GM12875 (cell line): ENCODE results near the gene DNAJC4.

ENCODE experiments used
- H3K4me3 ChIP-seq: one replicate; pipeline ENCODE4 v1.5.1; 2011; ENCODE audit warnings: low read depth, low read length, control low read depth
- TF ChIP-seq, protein P1 (sequence below): IDR thresholded peaks from 2 replicates; pipeline ENCODE4 v1.5.1; 2011; ENCODE audit warnings: low read depth, mild to moderate bottlenecking, control low read depth, inconsistent platforms, low read length, moderate library complexity, borderline replicate concordance; ENCODE audit not compliant: insufficient read depth

DNAJC4 gene

GRCh38 chr11:64231546-64231945 lies 1.2 kb downstream of the DNAJC4 start:
- TF ChIP-seq, protein P1, sequence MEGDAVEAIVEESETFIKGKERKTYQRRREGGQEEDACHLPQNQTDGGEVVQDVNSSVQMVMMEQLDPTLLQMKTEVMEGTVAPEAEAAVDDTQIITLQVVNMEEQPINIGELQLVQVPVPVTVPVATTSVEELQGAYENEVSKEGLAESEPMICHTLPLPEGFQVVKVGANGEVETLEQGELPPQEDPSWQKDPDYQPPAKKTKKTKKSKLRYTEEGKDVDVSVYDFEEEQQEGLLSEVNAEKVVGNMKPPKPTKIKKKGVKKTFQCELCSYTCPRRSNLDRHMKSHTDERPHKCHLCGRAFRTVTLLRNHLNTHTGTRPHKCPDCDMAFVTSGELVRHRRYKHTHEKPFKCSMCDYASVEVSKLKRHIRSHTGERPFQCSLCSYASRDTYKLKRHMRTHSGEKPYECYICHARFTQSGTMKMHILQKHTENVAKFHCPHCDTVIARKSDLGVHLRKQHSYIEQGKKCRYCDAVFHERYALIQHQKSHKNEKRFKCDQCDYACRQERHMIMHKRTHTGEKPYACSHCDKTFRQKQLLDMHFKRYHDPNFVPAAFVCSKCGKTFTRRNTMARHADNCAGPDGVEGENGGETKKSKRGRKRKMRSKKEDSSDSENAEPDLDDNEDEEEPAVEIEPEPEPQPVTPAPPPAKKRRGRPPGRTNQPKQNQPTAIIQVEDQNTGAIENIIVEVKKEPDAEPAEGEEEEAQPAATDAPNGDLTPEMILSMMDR, result no peak
- H3K4me3 ChIP-seq, result no peak overlapping the region

DNA sequence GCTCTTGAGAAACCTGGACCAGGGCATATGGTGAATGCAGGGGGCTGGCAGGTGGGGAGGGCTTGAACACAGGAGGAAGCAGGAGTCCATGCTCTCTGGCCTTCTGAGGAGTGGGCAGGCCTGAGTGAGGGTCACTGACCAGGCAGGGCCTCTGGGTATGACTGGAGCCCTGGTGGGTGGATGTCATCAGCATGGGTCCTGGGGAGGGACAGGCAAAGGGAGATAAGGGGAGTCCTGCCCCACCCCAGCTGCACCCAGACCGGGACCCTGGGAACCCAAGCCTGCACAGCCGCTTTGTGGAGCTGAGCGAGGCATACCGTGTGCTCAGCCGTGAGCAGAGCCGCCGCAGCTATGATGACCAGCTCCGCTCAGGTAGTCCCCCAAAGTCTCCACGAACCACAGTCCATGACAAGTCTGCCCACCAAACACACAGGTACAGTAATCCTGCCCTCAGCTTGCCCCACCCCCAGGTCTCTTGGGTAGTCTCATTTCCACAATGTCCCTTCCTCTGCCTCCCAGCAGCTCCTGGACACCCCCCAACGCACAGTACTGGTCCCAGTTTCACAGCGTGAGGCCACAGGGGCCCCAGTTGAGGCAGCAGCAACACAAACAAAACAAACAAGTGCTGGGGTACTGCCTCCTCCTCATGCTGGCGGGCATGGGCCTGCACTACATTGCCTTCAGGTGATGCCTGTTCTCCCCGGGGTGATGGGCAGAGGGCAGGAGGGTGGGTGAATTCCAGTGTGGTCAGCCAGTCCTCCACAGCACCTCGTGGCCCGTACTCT lies 2.0 kb downstream of the DNAJC4 start:
- H3K4me3 ChIP-seq, result no peak overlapping the region
- TF ChIP-seq, protein P1, result no peak

- TF ChIP-seq, protein P1, result no peak
- H3K4me3 ChIP-seq, result no peak overlapping the region
These were observed 2.6 kb downstream of the DNAJC4 start for GRCh38 chr11:64232967-64233315.

GRCh38 chr11:64233913-64234586 lies 3.7 kb downstream of the DNAJC4 start, which contains the start of gene VEGFB:
TSS of gene VEGFB (plus strand) at chr11:64234584. CDS start at chr11:64234834, 250 bp downstream.
- H3K4me3 ChIP-seq, result peak within 1 kb of the TSS; percentile 65
- TF ChIP-seq, protein P1, result no peak

DNA sequence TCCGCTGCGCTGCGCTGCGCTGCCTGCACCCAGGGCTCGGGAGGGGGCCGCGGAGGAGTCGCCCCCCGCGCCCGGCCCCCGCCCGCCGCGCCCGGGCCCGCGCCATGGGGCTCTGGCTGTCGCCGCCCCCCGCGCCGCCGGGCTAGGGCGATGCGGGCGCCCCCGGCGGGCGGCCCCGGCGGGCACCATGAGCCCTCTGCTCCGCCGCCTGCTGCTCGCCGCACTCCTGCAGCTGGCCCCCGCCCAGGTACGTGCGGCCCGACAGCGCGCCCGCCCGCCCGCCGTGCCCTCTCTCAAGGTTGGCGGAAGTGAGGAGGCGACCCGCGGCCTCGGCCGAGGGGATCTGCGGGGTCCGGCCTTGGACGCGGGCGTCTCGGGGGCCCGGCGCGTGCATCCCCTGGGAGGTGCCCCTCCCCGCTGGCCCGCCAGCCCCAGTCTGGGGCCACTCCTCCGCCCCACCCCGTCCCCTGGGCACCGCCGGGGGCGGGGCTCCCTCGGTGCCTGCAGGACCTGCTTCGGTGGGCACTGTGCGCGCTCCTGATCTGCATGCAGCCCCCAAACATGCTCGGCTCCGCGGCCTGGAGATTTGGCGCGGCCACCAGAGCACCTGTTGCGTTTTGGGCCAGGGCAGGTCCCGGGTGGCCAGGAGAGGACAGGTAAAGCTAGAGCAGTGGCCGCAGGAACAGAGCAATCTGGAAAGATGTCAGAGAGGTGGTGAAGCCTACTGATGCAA lies 4.5 kb downstream of the DNAJC4 start:
- TF ChIP-seq, protein P1, result no peak
- H3K4me3 ChIP-seq, result peak overlapping the region; percentile 65

DNA sequence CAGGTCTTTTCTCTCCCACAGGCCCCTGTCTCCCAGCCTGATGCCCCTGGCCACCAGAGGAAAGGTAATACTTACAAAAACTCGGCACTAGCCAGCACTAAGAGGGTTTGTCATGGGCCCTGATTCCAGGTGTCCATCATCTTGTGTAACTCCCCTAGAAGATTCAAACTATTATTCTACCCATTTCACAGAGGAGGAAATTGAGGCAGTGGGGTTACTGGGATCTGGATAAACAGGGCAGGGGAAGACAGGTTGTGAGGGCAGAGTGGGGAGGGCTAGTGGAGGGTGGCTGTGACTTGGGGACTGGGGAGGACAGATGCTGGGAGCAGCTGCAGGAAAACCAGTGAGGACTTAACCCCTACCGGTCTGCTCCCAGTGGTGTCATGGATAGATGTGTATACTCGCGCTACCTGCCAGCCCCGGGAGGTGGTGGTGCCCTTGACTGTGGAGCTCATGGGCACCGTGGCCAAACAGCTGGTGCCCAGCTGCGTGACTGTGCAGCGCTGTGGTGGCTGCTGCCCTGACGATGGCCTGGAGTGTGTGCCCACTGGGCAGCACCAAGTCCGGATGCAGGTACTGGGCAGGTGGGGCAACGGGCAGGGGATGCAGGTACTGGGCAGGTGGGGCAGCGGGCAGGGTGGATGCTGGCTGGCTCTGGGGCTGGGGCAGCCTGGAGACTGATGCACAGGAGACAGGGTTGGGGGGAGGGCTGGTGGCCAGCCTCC lies 5.3 kb downstream of the DNAJC4 start:
- TF ChIP-seq, protein P1, result no peak
- peak overlapping the region; percentile 65 for H3K4me3 ChIP-seq
